Type B pancreatic cell (in vitro differentiated cells): ENCODE data around the gene SEC14L1. TPM values are rescaled to one million over a fixed set of nuclear protein-coding genes. Genes with fewer than 3 reads are reported as not detected.
A peak's percentile ranks its signal among the peaks of the same experiment; 100 is the strongest.
"Not testable (repeated sequence)": the region's sequence is repeated elsewhere in the genome, so short reads cannot be mapped to it uniquely, and the experiment has no call there.

Experiments
- DNase-seq: peaks from one replicate; pipeline ENCODE4 v3.0.0; 2021; ENCODE audit warnings: mixed read lengths; ENCODE audit not compliant: unreplicated experiment; ENCODE audit errors: extremely low spot score
- H3K27ac Mint-ChIP-seq: 2 replicates; pipeline ENCODE4 v1.8.0; 2021; ENCODE audit warnings: mild to moderate bottlenecking, mixed read lengths
- H3K27me3 Mint-ChIP-seq: 2 replicates; pipeline ENCODE4 v1.8.0; 2021; ENCODE audit warnings: mixed read lengths
- H3K36me3 Mint-ChIP-seq: 2 replicates; pipeline ENCODE4 v1.8.0; 2021; ENCODE audit warnings: mixed read lengths
- H3K4me1 Mint-ChIP-seq: one replicate; pipeline ENCODE4 v1.8.0; 2021; ENCODE audit warnings: mixed read lengths; ENCODE audit not compliant: unreplicated experiment
- H3K4me3 Mint-ChIP-seq: 2 replicates; pipeline ENCODE4 v1.8.0; 2021; ENCODE audit warnings: mild to moderate bottlenecking, mixed read lengths
- H3K9me3 Mint-ChIP-seq: 2 replicates; pipeline ENCODE4 v1.8.0; 2021; ENCODE audit warnings: mixed read lengths
- total RNA-seq: library from RNA; stranded (reverse); gene quantifications from 2 replicates; pipeline ENCODE4 v1.2.1, GENCODE V29; 2021; ENCODE audit warnings: low replicate concordance
- TF ChIP-seq, protein P1 (sequence below): fragments of 200-600 bp; sonication (generic); conservative IDR thresholded peaks from 2 replicates; pipeline ENCODE4 v1.5.0; 2021; ENCODE audit warnings: antibody characterized with exemption, mild to moderate bottlenecking

The SEC14L1 gene
- total RNA-seq, 1 donor from 2014 or later, result 74.9 TPM

DNA sequence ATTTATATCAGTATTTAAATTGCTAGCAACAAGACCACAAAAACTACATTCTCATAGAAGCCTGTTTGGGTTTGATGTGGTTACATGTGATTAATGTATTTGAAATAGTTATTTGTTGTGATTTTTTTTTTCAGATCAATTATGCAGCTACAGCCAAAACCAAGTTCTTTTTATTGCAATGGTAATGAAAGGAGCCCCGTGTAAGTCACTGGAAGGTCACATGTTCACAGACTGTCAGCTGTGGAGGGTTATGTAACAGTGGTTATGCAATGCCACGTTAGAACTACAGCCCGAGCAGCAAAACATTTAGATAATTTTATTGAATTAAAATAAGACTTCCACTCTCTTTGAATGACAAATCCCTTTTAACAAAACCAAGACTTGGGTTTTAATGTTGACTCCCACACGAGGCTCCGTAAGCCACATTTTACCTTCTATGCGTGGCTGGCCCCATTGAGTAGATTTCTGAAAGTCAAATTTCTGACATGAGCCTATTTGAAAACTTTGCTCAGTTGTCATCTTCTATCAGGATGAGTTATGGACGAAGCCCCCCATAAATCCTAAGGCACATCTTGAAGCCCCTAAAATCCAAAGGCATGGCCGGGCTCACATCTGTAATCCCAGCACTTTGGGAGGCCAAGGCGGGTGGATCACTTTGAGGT, 41.8 kb upstream of the SEC14L1 start:
- no peaks in the 10 kb centered on the region for H3K9me3 Mint-ChIP-seq
- no peak for DNase-seq
- peaks cover 11% of the 10 kb centered on the region for H3K36me3 Mint-ChIP-seq
- peak overlapping the region; percentile 34 for H3K27ac Mint-ChIP-seq
- TF ChIP-seq, protein P1, sequence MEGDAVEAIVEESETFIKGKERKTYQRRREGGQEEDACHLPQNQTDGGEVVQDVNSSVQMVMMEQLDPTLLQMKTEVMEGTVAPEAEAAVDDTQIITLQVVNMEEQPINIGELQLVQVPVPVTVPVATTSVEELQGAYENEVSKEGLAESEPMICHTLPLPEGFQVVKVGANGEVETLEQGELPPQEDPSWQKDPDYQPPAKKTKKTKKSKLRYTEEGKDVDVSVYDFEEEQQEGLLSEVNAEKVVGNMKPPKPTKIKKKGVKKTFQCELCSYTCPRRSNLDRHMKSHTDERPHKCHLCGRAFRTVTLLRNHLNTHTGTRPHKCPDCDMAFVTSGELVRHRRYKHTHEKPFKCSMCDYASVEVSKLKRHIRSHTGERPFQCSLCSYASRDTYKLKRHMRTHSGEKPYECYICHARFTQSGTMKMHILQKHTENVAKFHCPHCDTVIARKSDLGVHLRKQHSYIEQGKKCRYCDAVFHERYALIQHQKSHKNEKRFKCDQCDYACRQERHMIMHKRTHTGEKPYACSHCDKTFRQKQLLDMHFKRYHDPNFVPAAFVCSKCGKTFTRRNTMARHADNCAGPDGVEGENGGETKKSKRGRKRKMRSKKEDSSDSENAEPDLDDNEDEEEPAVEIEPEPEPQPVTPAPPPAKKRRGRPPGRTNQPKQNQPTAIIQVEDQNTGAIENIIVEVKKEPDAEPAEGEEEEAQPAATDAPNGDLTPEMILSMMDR, result no peak
- H3K4me1 Mint-ChIP-seq, result peaks cover 31% of the 10 kb centered on the region
- no peaks in the 10 kb centered on the region for H3K27me3 Mint-ChIP-seq
- H3K4me3 Mint-ChIP-seq, result no peak overlapping the region

DNA sequence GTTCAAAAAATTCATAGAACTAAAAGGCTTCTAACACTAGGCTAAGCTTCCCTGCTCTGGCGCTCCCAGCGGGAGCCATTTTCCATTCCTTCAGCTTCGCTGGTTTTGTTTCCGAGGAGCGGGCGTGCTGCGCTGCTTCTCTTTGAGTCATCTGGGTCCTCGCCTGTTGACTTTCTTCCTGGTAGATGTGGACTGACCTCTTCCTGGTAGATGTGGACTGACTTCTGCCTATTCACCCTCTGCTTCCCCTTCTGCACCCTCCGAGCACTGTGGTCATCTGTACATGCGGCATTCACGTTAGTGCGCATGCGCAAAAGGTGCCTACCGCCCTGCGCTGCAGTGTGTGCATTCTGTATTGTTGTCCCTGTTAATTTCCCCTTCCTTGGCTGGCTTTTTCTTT, 40.8 kb upstream of the SEC14L1 start:
- H3K27ac Mint-ChIP-seq, result no peak overlapping the region
- TF ChIP-seq, protein P1, result no peak
- no peak for DNase-seq
- no peaks in the 10 kb centered on the region for H3K9me3 Mint-ChIP-seq
- peaks cover 8% of the 10 kb centered on the region for H3K36me3 Mint-ChIP-seq
- H3K27me3 Mint-ChIP-seq, result no peaks in the 10 kb centered on the region
- H3K4me3 Mint-ChIP-seq, result no peak overlapping the region
- peaks cover 31% of the 10 kb centered on the region for H3K4me1 Mint-ChIP-seq

DNA sequence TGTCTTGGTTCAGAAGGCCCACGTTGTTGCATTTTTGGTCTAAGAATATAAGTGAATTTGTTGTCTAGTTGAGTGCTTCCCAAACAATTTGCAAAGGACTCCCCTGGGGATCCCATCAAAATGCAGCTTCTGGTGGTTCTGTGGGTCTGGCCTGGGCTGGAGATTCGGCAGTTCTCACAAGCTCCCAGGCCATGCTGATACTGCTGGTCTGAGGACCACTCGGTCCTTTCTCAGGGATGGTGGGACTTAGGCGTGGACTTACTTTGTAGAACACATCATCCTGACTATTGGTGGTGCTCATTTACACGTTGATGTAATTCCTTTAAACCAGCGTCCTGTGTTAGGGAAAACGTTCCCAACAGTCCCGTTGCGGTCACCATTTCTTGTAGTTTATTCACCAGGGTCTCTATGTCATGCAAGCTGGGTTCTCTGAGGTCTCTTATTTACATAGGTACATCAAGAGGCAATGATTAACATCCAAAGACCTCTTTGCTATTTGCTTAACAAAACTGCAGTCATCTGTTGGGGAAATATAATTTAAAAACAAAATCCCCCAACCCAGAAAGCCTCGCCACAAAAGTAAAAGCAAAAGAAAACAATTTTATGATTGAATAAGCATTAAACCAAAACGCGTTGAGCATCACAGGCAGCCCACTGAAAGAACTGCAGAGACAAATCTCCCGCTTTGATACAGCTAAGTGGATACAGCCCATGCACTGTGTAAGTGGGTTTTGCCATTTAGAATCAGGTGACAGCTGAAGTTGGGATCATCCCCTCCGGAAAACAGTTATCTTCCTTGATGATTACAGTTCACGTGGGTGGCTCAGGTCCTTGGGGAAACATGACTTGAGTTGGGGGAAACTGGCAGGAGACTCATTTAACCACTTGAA, 39.0 kb upstream of the SEC14L1 start:
- H3K4me3 Mint-ChIP-seq, result no peak overlapping the region
- H3K36me3 Mint-ChIP-seq, result peaks cover 2% of the 10 kb centered on the region
- peak overlapping the region; percentile 52 for H3K27ac Mint-ChIP-seq
- H3K9me3 Mint-ChIP-seq, result no peaks in the 10 kb centered on the region
- peaks cover 27% of the 10 kb centered on the region for H3K4me1 Mint-ChIP-seq
- DNase-seq, result no peak
- TF ChIP-seq, protein P1, result no peak
- no peaks in the 10 kb centered on the region for H3K27me3 Mint-ChIP-seq

- DNase-seq, H3K4me3 Mint-ChIP-seq, H3K36me3 Mint-ChIP-seq, H3K27me3 Mint-ChIP-seq, H3K9me3 Mint-ChIP-seq: not testable (repeated sequence)
- H3K27ac Mint-ChIP-seq, result peak overlapping the region; percentile 52
- H3K4me1 Mint-ChIP-seq, result peaks cover 23% of the 10 kb centered on the region
Measured at GRCh38 chr17:77102411-77103134, 38.2 kb upstream of the SEC14L1 start.

GRCh38 chr17:77105706-77106105, 35.1 kb upstream of the SEC14L1 start:
- H3K27ac Mint-ChIP-seq, result no peak overlapping the region
- peaks cover 20% of the 10 kb centered on the region for H3K4me1 Mint-ChIP-seq
- no peaks in the 10 kb centered on the region for H3K9me3 Mint-ChIP-seq
- H3K27me3 Mint-ChIP-seq, result no peaks in the 10 kb centered on the region
- TF ChIP-seq, protein P1, result no peak
- H3K36me3 Mint-ChIP-seq, result no peaks in the 10 kb centered on the region
- no peak overlapping the region for H3K4me3 Mint-ChIP-seq
- no peak for DNase-seq
